T-cell (primary cell): ENCODE results near the gene HEMK1. TPM values are rescaled to one million over a fixed set of nuclear protein-coding genes. Genes with fewer than 3 reads are reported as not detected.

Experiments
- ATAC-seq, 4 experiments: fragments of 200-7000 bp in 3 of 4; fragments of 150-1000 bp in 1 of 4; cut with Tn5 transposase; replicated peaks in 1 of 4; 1 replicate in 3 of 4; 2 replicates in 1 of 4; pipeline ENCODE4 v1.10.0; 2021; ENCODE audit warnings: moderate library complexity in 3 of 4, mild to moderate bottlenecking in 2 of 4, moderate number of reproducible peaks in 1 of 4
- CTCF ChIA-PET, 2 donors: fragments of 300-600 bp; sonication (Branson Sonifier 250); formaldehyde crosslinking; loops; one replicate each; lab custom pipeline; 2022; ENCODE audit warnings: antibody characterized with exemption in 2 of 2; lab: Charles Lee
- POLR2A ChIA-PET, 2 donors: fragments of 300-600 bp; sonication (Branson Sonifier 250); formaldehyde crosslinking; loops; one replicate each; lab custom pipeline; 2022; ENCODE audit warnings: antibody characterized with exemption in 2 of 2; lab: Charles Lee
- DNase-seq, 35 experiments: peaks; one replicate each; pipeline versions ENCODE4 v3.0.0 to v3.0.0-alpha.2; 2013 to 2023
- H3K27ac ChIP-seq: one replicate; pipeline ENCODE4 v1.5.1; 2013; ENCODE audit warnings: low read length
- H3K27me3 ChIP-seq, 2 experiments: replicated peaks in 1 of 2; 1 replicate in 1 of 2; 2 replicates in 1 of 2; pipeline versions ENCODE4 v1.6.1 to v1.7.0; 2013; ENCODE audit warnings: low read length in 1 of 2, mixed read lengths in 1 of 2; ENCODE audit not compliant: control insufficient read depth in 2 of 2, insufficient read depth in 2 of 2; ENCODE audit errors: extremely low read depth in 1 of 2
- H3K36me3 ChIP-seq, 2 donors: 1 replicate in 1 of 2; 2 replicates in 1 of 2; pipeline versions ENCODE4 v1.6.1 to v1.7.0; 2013; ENCODE audit warnings: low read length in 1 of 2; ENCODE audit not compliant: control insufficient read depth in 2 of 2, insufficient read depth in 1 of 2; ENCODE audit errors: extremely low read depth in 1 of 2
- H3K4me1 ChIP-seq, 2 experiments: 1 replicate in 1 of 2; 2 replicates in 1 of 2; pipeline versions ENCODE4 v1.6.1 to v1.7.0; 2013; ENCODE audit warnings: low read length in 2 of 2, mixed read lengths in 1 of 2; ENCODE audit not compliant: insufficient read depth in 2 of 2, control insufficient read depth in 1 of 2; ENCODE audit errors: extremely low read depth in 1 of 2
- H3K4me3 ChIP-seq, 2 donors: 1 replicate in 1 of 2; 2 replicates in 1 of 2; pipeline versions ENCODE4 v1.5.1 to v1.7.0; 2013; ENCODE audit warnings: mild to moderate bottlenecking in 2 of 2, low read length in 1 of 2, moderate library complexity in 1 of 2; ENCODE audit not compliant: control insufficient read depth in 1 of 2; ENCODE audit errors: extremely low read depth in 1 of 2
- H3K9me3 ChIP-seq: 2 replicates; pipeline ENCODE4 v1.7.0; 2013
- H3K27ac Mint-ChIP-seq, 2 donors: one replicate each; pipeline ENCODE4 v1.8.0; 2020 to 2021; ENCODE audit warnings: mild to moderate bottlenecking in 2 of 2, mixed read lengths in 2 of 2
- H3K27me3 Mint-ChIP-seq, 2 donors: one replicate each; pipeline ENCODE4 v1.8.0; 2021 to 2022; ENCODE audit warnings: mixed read lengths in 2 of 2
- H3K36me3 Mint-ChIP-seq: one replicate; pipeline ENCODE4 v1.8.0; 2021; ENCODE audit warnings: mixed read lengths
- H3K4me1 Mint-ChIP-seq, 3 donors: one replicate each; pipeline ENCODE4 v1.8.0; 2020 to 2022; ENCODE audit warnings: mixed read lengths in 3 of 3, mild to moderate bottlenecking in 1 of 3
- H3K4me3 Mint-ChIP-seq, 3 donors: one replicate each; pipeline ENCODE4 v1.8.0; 2020 to 2022; ENCODE audit warnings: mild to moderate bottlenecking in 3 of 3, mixed read lengths in 3 of 3, moderate library complexity in 3 of 3
- H3K9me3 Mint-ChIP-seq, 3 donors: one replicate each; pipeline ENCODE4 v1.8.0; 2020 to 2022; ENCODE audit warnings: mixed read lengths in 3 of 3
- WGBS: methylation state at CpG from one replicate; pipeline ENCODE4 v1.1.5; 2013; ENCODE audit warnings: missing lambda C conversion rate; ENCODE audit not compliant: insufficient coverage; 5-methylcytosine and 5-hydroxymethylcytosine counted together
- total RNA-seq, 35 experiments: library from RNA in 6 of 35; stranded (reverse) in 6 of 35; fragments of 120-200 nt in 1 of 35; gene quantifications; one replicate each; pipeline versions ENCODE4 v1.2.1 to v1.2.4 and lab custom pipeline; 2013 to 2026

Gene HEMK1
- total RNA-seq, 5 donors from 2014 or later (not counting 1 experiment from before 2014, with no cell fraction given) = 35.5 to 66.6 (median 42.0) TPM

GRCh38 chr3:50551681-50552435, 17.5 kb upstream of the HEMK1 start:
- H3K27me3 Mint-ChIP-seq = no peaks in the 10 kb centered on the region
- no peak overlapping the region for H3K4me3 ChIP-seq
- no peak overlapping the region for H3K27ac ChIP-seq
- H3K9me3 ChIP-seq = no peaks in the 10 kb centered on the region
- ChIA-PET CTCF (no interaction called here), POLR2A (no interaction called here)
- no peaks in the 10 kb centered on the region for H3K36me3 ChIP-seq
- H3K27ac Mint-ChIP-seq = no peak overlapping the region
- H3K27me3 ChIP-seq = peaks cover 0 to 23% of the 10 kb centered on the region in 2 experiments
- no peak overlapping the region for H3K4me3 Mint-ChIP-seq
- H3K9me3 Mint-ChIP-seq = no peaks in the 10 kb centered on the region
- no peaks in the 10 kb centered on the region for H3K36me3 Mint-ChIP-seq
- peaks cover 0 to 5% (median 0%) of the 10 kb centered on the region in 3 donors for H3K4me1 Mint-ChIP-seq
- ATAC-seq = no peak
- no peak for DNase-seq
- peaks cover 0 to 9% of the 10 kb centered on the region in 2 experiments for H3K4me1 ChIP-seq
- WGBS = 71% methylated on average over 4 of the region's 7 CpGs

- H3K4me1 ChIP-seq = peaks cover 0 to 7% of the 10 kb centered on the region in 2 experiments
- no peak overlapping the region for H3K27ac ChIP-seq
- CTCF ChIA-PET = no interaction called here
- DNase-seq (no peak), ATAC-seq (no peak)
- H3K27me3 Mint-ChIP-seq = no peaks in the 10 kb centered on the region
- peaks cover 0 to 5% (median 0%) of the 10 kb centered on the region in 3 donors for H3K4me1 Mint-ChIP-seq
- peaks cover 0 to 27% of the 10 kb centered on the region in 2 experiments for H3K27me3 ChIP-seq
- POLR2A ChIA-PET = no interaction called here
- no peaks in the 10 kb centered on the region for H3K9me3 Mint-ChIP-seq
- no peaks in the 10 kb centered on the region for H3K9me3 ChIP-seq
- no peak overlapping the region for H3K4me3 ChIP-seq
- H3K27ac Mint-ChIP-seq = no peak overlapping the region
- no peak overlapping the region for H3K4me3 Mint-ChIP-seq
- H3K36me3 ChIP-seq = no peaks in the 10 kb centered on the region
- 88% methylated on average over 6 of the region's 9 CpGs for WGBS
- H3K36me3 Mint-ChIP-seq = no peaks in the 10 kb centered on the region
These were observed 16.7 kb upstream of the HEMK1 start for GRCh38 chr3:50552598-50552997.

- Histone ChIP-seq H3K27ac (no peak overlapping the region), H3K4me3 (no peak overlapping the region), H3K36me3 (no peaks in the 10 kb centered on the region), H3K9me3 (no peaks in the 10 kb centered on the region), H3K27me3 (peaks cover 0 to 27% of the 10 kb centered on the region in 2 experiments), H3K4me1 (peaks cover 0 to 7% of the 10 kb centered on the region in 2 experiments)
- POLR2A ChIA-PET = no interaction called here
- DNase-seq (no peak), ATAC-seq (no peak)
- CTCF ChIA-PET = no interaction called here
- H3K9me3 Mint-ChIP-seq = no peaks in the 10 kb centered on the region
- H3K27ac Mint-ChIP-seq = no peak overlapping the region
- H3K36me3 Mint-ChIP-seq = no peaks in the 10 kb centered on the region
- H3K27me3 Mint-ChIP-seq = no peaks in the 10 kb centered on the region
- peaks cover 0 to 5% (median 1%) of the 10 kb centered on the region in 3 donors for H3K4me1 Mint-ChIP-seq
- WGBS = 58% methylated on average over 4 of the region's 5 CpGs
- H3K4me3 Mint-ChIP-seq = no peak overlapping the region
These were observed 14.8 kb upstream of the HEMK1 start for GRCh38 chr3:50554553-50554952.

- no peaks in the 10 kb centered on the region for H3K36me3 ChIP-seq
- H3K9me3 ChIP-seq = no peaks in the 10 kb centered on the region
- Mint-ChIP-seq H3K36me3 (no peaks in the 10 kb centered on the region), H3K9me3 (no peaks in the 10 kb centered on the region), H3K4me3 (no peak overlapping the region), H3K4me1 (peaks cover 0 to 1% (median 0%) of the 10 kb centered on the region in 3 donors), H3K27ac (no peak overlapping the region), H3K27me3 (no peaks in the 10 kb centered on the region)
- no peak overlapping the region for H3K4me3 ChIP-seq
- peaks cover 0 to 7% of the 10 kb centered on the region in 2 experiments for H3K4me1 ChIP-seq
- H3K27ac ChIP-seq = no peak overlapping the region
- DNase-seq (no peak), ATAC-seq (no peak)
- CTCF ChIA-PET = interaction anchor here (0.6 kb wide), 2 partner anchors 210 to 384 kb away, joined by 4 to 8 read pairs; no protein-coding TSS in a partner anchor
- peaks cover 0 to 27% of the 10 kb centered on the region in 2 experiments for H3K27me3 ChIP-seq
- POLR2A ChIA-PET = no interaction called here
- WGBS = 93% methylated on average over 2 of the region's 8 CpGs
These were observed 12.2 kb upstream of the HEMK1 start for GRCh38 chr3:50557106-50557505.

- Mint-ChIP-seq H3K4me1 (peaks cover 0 to 1% (median 0%) of the 10 kb centered on the region in 3 donors), H3K36me3 (no peaks in the 10 kb centered on the region), H3K27ac (no peak overlapping the region), H3K4me3 (no peak overlapping the region), H3K27me3 (no peaks in the 10 kb centered on the region), H3K9me3 (no peaks in the 10 kb centered on the region)
- H3K36me3 ChIP-seq = no peaks in the 10 kb centered on the region
- H3K27me3 ChIP-seq = peaks cover 0 to 20% of the 10 kb centered on the region in 2 experiments
- H3K27ac ChIP-seq = no peak overlapping the region
- ATAC-seq = no peak
- ChIA-PET CTCF (no interaction called here), POLR2A (no interaction called here)
- H3K4me3 ChIP-seq = no peak overlapping the region
- WGBS = 87% methylated on average over 5 of the region's 7 CpGs
- H3K4me1 ChIP-seq = peaks cover 0 to 7% of the 10 kb centered on the region in 2 experiments
- no peak for DNase-seq
- no peaks in the 10 kb centered on the region for H3K9me3 ChIP-seq
These were observed 11.4 kb upstream of the HEMK1 start for GRCh38 chr3:50557915-50558314.

- Mint-ChIP-seq H3K27ac (no peak overlapping the region), H3K4me1 (peaks cover 3 to 5% (median 5%) of the 10 kb centered on the region in 3 donors), H3K27me3 (no peaks in the 10 kb centered on the region), H3K36me3 (no peaks in the 10 kb centered on the region), H3K9me3 (no peaks in the 10 kb centered on the region), H3K4me3 (no peak overlapping the region)
- Histone ChIP-seq H3K27ac (no peak overlapping the region), H3K4me1 (peaks cover 0 to 3% of the 10 kb centered on the region in 2 experiments), H3K4me3 (no peak overlapping the region), H3K36me3 (no peaks in the 10 kb centered on the region), H3K27me3 (peaks cover 0 to 14% of the 10 kb centered on the region in 2 experiments), H3K9me3 (no peaks in the 10 kb centered on the region)
- ChIA-PET CTCF (interaction anchor here in 1 of 2 donors (0.5 kb wide), 1 partner anchor 119 kb away, joined by 3 read pairs; no protein-coding TSS in a partner anchor), POLR2A (no interaction called here)
- ATAC-seq = no peak
- no peak for DNase-seq
These were observed 9.6 kb upstream of the HEMK1 start for GRCh38 chr3:50559702-50560101.
